ENCODE data around the gene ARF5.

The ARF5 gene

DNA sequence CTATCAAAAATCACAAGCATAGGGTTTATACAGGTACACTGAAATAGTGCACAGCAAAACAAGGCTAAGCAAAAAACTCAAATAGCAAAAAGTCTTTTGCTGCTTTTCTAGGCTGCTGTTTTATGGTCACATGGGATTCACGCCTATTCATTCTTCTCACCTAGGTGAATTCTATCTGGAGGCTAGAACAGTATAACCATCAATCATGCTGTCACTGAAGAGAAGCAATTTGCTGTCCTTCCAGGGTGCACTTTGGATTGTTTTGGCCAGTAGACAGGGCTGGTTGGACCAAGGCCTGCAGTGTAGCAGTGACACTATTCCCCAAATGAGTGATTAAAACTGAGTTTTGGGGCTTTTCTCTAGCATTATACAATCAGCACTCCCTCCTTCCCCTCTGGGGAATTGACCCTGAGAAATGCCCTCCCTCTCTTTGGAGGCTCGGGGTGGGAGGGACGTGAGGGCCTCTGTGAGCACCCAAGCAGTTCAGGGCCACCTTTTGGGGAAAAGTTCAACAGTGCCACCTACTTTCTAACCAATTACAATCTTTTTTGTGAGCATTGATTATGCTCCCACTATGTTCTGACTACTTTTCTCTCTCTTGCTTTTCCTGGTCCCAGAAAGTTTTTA is 47.6 kb downstream of the ARF5 start:
- DNase-seq (ENCODE audit: low read depth in 1 of 2, low spot score in 1 of 2) = no peak

DNA sequence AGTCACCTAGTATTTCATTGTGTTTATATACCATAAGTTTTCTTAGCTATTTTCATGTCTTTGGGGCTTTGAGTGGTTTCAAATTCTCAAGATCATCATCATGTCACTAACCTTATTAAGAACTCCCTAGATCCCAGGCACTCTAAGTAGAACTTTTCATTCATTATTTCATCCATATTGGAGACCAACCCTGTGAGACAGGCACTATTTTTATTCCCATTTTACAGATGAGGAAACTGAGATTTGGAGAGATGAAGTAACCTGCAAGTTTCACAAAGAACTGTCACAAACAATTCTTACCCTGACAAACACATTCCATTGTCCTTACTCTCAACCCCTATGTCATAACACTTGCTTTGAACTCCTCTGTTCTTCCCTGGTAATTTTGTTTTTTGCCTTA is 50.0 kb downstream of the ARF5 start:
- no peak for DNase-seq (ENCODE audit: low read depth in 1 of 2, low spot score in 1 of 2)
